Measurements from ENCODE around the gene MED13L.

DNA sequence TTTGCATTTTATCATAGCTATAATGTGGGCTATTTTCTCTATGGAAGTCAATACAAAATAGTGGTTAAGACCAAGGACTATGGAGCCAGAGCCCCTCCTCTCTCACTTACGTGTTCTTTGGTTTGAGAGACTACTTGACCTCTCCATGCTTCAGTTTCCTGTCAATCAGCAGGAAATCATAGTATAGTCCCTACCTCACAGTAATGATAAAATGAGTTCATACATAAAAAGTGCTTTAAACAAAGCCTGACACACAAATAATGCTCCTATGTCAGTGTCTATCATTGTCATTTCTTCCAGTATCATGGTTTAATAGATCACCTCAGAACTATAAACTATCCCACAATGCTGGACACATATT is 90.4 kb downstream of the MED13L start:
- TF ChIP-seq, protein P1, sequence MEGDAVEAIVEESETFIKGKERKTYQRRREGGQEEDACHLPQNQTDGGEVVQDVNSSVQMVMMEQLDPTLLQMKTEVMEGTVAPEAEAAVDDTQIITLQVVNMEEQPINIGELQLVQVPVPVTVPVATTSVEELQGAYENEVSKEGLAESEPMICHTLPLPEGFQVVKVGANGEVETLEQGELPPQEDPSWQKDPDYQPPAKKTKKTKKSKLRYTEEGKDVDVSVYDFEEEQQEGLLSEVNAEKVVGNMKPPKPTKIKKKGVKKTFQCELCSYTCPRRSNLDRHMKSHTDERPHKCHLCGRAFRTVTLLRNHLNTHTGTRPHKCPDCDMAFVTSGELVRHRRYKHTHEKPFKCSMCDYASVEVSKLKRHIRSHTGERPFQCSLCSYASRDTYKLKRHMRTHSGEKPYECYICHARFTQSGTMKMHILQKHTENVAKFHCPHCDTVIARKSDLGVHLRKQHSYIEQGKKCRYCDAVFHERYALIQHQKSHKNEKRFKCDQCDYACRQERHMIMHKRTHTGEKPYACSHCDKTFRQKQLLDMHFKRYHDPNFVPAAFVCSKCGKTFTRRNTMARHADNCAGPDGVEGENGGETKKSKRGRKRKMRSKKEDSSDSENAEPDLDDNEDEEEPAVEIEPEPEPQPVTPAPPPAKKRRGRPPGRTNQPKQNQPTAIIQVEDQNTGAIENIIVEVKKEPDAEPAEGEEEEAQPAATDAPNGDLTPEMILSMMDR (IDR thresholded peaks at IDR 0.05), result no peak
- TF ChIP-seq CHD2 (IDR thresholded peaks at IDR 0.05; ENCODE audit: low read length, partially characterized antibody), result no peak
- TF ChIP-seq, protein P2, sequence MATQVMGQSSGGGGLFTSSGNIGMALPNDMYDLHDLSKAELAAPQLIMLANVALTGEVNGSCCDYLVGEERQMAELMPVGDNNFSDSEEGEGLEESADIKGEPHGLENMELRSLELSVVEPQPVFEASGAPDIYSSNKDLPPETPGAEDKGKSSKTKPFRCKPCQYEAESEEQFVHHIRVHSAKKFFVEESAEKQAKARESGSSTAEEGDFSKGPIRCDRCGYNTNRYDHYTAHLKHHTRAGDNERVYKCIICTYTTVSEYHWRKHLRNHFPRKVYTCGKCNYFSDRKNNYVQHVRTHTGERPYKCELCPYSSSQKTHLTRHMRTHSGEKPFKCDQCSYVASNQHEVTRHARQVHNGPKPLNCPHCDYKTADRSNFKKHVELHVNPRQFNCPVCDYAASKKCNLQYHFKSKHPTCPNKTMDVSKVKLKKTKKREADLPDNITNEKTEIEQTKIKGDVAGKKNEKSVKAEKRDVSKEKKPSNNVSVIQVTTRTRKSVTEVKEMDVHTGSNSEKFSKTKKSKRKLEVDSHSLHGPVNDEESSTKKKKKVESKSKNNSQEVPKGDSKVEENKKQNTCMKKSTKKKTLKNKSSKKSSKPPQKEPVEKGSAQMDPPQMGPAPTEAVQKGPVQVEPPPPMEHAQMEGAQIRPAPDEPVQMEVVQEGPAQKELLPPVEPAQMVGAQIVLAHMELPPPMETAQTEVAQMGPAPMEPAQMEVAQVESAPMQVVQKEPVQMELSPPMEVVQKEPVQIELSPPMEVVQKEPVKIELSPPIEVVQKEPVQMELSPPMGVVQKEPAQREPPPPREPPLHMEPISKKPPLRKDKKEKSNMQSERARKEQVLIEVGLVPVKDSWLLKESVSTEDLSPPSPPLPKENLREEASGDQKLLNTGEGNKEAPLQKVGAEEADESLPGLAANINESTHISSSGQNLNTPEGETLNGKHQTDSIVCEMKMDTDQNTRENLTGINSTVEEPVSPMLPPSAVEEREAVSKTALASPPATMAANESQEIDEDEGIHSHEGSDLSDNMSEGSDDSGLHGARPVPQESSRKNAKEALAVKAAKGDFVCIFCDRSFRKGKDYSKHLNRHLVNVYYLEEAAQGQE (IDR thresholded peaks at IDR 0.05; ENCODE audit: low read depth, low read length), result no peak
- TF ChIP-seq EP300 (IDR thresholded peaks at IDR 0.05; ENCODE audit: borderline replicate concordance in 1 of 2, low read depth in 1 of 2, low read length in 1 of 2), result no peak
- no peak for TF ChIP-seq RFX5 (IDR thresholded peaks at IDR 0.05; ENCODE audit: low read length)
- no peak for TF ChIP-seq GABPA (IDR thresholded peaks at IDR 0.05; ENCODE audit: low read depth)
- TF ChIP-seq TEAD4 (IDR thresholded peaks at IDR 0.05; ENCODE audit: borderline replicate concordance, insufficient read depth), result no peak
- TF ChIP-seq, protein P3, sequence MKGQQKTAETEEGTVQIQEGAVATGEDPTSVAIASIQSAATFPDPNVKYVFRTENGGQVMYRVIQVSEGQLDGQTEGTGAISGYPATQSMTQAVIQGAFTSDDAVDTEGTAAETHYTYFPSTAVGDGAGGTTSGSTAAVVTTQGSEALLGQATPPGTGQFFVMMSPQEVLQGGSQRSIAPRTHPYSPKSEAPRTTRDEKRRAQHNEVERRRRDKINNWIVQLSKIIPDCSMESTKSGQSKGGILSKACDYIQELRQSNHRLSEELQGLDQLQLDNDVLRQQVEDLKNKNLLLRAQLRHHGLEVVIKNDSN (IDR thresholded peaks at IDR 0.05; ENCODE audit: borderline replicate concordance, low read depth), result no peak
- TF ChIP-seq, protein P4, sequence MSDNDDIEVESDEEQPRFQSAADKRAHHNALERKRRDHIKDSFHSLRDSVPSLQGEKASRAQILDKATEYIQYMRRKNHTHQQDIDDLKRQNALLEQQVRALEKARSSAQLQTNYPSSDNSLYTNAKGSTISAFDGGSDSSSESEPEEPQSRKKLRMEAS (IDR thresholded peaks at IDR 0.05; ENCODE audit: low read depth), result no peak
- no peak for TF ChIP-seq GATA2 (CRISPR knock-in tag; IDR thresholded peaks at IDR 0.05)
- TF ChIP-seq, protein P5, sequence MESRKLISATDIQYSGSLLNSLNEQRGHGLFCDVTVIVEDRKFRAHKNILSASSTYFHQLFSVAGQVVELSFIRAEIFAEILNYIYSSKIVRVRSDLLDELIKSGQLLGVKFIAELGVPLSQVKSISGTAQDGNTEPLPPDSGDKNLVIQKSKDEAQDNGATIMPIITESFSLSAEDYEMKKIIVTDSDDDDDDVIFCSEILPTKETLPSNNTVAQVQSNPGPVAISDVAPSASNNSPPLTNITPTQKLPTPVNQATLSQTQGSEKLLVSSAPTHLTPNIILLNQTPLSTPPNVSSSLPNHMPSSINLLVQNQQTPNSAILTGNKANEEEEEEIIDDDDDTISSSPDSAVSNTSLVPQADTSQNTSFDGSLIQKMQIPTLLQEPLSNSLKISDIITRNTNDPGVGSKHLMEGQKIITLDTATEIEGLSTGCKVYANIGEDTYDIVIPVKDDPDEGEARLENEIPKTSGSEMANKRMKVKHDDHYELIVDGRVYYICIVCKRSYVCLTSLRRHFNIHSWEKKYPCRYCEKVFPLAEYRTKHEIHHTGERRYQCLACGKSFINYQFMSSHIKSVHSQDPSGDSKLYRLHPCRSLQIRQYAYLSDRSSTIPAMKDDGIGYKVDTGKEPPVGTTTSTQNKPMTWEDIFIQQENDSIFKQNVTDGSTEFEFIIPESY (IDR thresholded peaks at IDR 0.05; ENCODE audit: borderline replicate concordance, low read depth), result no peak
- TF ChIP-seq SMC3 (IDR thresholded peaks at IDR 0.05; ENCODE audit: low read depth, low read length), result no peak
- TF ChIP-seq, protein P6, sequence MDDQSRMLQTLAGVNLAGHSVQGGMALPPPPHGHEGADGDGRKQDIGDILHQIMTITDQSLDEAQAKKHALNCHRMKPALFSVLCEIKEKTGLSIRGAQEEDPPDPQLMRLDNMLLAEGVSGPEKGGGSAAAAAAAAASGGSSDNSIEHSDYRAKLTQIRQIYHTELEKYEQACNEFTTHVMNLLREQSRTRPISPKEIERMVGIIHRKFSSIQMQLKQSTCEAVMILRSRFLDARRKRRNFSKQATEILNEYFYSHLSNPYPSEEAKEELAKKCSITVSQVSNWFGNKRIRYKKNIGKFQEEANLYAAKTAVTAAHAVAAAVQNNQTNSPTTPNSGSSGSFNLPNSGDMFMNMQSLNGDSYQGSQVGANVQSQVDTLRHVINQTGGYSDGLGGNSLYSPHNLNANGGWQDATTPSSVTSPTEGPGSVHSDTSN (IDR thresholded peaks at IDR 0.05), result no peak

All from SK-N-SH (cell line).